ENCODE measurements around the gene MED26. TPM values are rescaled to one million over a fixed set of nuclear protein-coding genes. Genes with fewer than 3 reads are reported as not detected.

Gene MED26
- total and polyA plus RNA-seq, 2 of the 8 experiments (the other 6 are each of a cell fraction or from before 2014, with no cell fraction given): 5.3 to 10.7 TPM

GRCh38 chr19:16645140-16645539 lies 17.1 kb upstream of the MED26 start:
- H2AFZ ChIP-seq (ENCODE audit: low read length): no peak overlapping the region
- no peak overlapping the region for H3K56ac ChIP-seq (replicated peaks; ENCODE audit: insufficient read length, low read depth, low read length)
- no peak overlapping the region for H4K91ac ChIP-seq (replicated peaks; ENCODE audit: insufficient read length, low read length)
- FAIRE-seq: no peak
- no peak overlapping the region for H2BK20ac ChIP-seq (ENCODE audit: low read length)
- H3K4me3 ChIP-seq (ENCODE audit: extremely low read depth in 1 of 4, insufficient read depth in 2 of 4, low read depth in 3 of 4, low read length in 4 of 4): no peak overlapping the region
- H2BK15ac ChIP-seq (ENCODE audit: low read length): no peak overlapping the region
- peaks cover 24 to 68% (median 51%) of the 10 kb centered on the region in 4 experiments for H3K36me3 ChIP-seq (ENCODE audit: control insufficient read depth in 2 of 4, insufficient read depth in 4 of 4, low read length in 3 of 4)
- CTCF ChIA-PET (ENCODE audit: partially characterized antibody): interaction anchor here (0.7 kb wide), 2 partner anchors 212 to 743 kb away, joined by 3 read pairs; no protein-coding TSS in a partner anchor
- no peak overlapping the region for H2BK12ac ChIP-seq (ENCODE audit: low read depth, low read length)
- H3K27ac ChIP-seq (ENCODE audit: low read depth, low read length): no peak overlapping the region
- H2BK5ac ChIP-seq (ENCODE audit: low read depth, low read length): no peak overlapping the region
- H4K20me1 ChIP-seq (replicated peaks in 1 of 2; ENCODE audit: control insufficient read depth in 1 of 2, insufficient read depth in 2 of 2, low read length in 2 of 2): peaks cover 4 to 9% of the 10 kb centered on the region in 2 experiments
- no peak overlapping the region for H3K14ac ChIP-seq (ENCODE audit: insufficient read length)
- DNase-seq (ENCODE audit: low read depth in 1 of 2, low spot score in 2 of 2): no peak
- H3K18ac ChIP-seq (ENCODE audit: extremely low read depth, low read length): no peak overlapping the region
- no peaks in the 10 kb centered on the region for H3K9me3 ChIP-seq (ENCODE audit: insufficient read depth in 2 of 2, low read depth in 1 of 2, low read length in 1 of 2)
- no peak overlapping the region for H3K23ac ChIP-seq (ENCODE audit: insufficient read length)
- peaks cover 3 to 41% of the 10 kb centered on the region in 2 experiments for H3K79me2 ChIP-seq (ENCODE audit: control insufficient read depth in 1 of 2, insufficient read depth in 2 of 2, low read length in 2 of 2)
- no peak overlapping the region for H4K8ac ChIP-seq (ENCODE audit: extremely low read depth, insufficient read depth, low read length)
- no peak overlapping the region for H4K5ac ChIP-seq (ENCODE audit: insufficient read length, low read depth, low read length)
- no peak overlapping the region for H2AK5ac ChIP-seq (ENCODE audit: low read depth, low read length)
- H3K9ac ChIP-seq (replicated peaks in 1 of 4; ENCODE audit: extremely low read depth in 1 of 4, low read depth in 3 of 4, low read length in 3 of 4): no peak overlapping the region
- POLR2A ChIA-PET (ENCODE audit: partially characterized antibody): interaction anchor here (0.8 to 2.9 kb wide), 7 partner anchors 9 to 308 kb away, joined by 3 to 17 read pairs (median 3); no protein-coding TSS in a partner anchor
- H3K27me3 ChIP-seq (replicated peaks in 1 of 4; ENCODE audit: control insufficient read depth in 3 of 4, extremely low read depth in 1 of 4, insufficient read depth in 3 of 4, low read length in 3 of 4): no peaks in the 10 kb centered on the region
- H3K4me2 ChIP-seq (ENCODE audit: insufficient read depth in 1 of 2, low read depth in 2 of 2, low read length in 2 of 2): no peak overlapping the region
- no peak overlapping the region for H2BK120ac ChIP-seq (replicated peaks; ENCODE audit: low read depth, low read length)
- 0 out of 2 replicates have a peak, but pooled peaks cover 2% of the 10 kb centered on the region for H3K79me1 ChIP-seq (ENCODE audit: low read depth, low read length)
- no peaks in the 10 kb centered on the region for H3K4me1 ChIP-seq (replicated peaks in 1 of 4; ENCODE audit: control insufficient read depth in 3 of 4, insufficient read depth in 4 of 4, low read length in 3 of 4)
- 96% methylated on average over 9 of the region's 9 CpGs; no CpG with 5 or more reads in 1 of the 2 experiments for WGBS, 2 experiments (ENCODE audit: extremely low coverage in 1 of 2, insufficient coverage in 1 of 2, insufficient read length in 1 of 2, insufficient replicate concordance in 2 of 2, low coverage in 1 of 2, low lambda C conversion rate in 2 of 2, missing lambda C conversion rate in 1 of 2)
- no peak overlapping the region for H3K4ac ChIP-seq (replicated peaks; ENCODE audit: insufficient read length, low read depth, low read length)
- no peaks in the 10 kb centered on the region for H3K23me2 ChIP-seq (ENCODE audit: low read depth, low read length)
- no peak for TF ChIP-seq E2F6 (IDR thresholded peaks at IDR 0.05)
- no peak for TF ChIP-seq ZNF274 (IDR thresholded peaks at IDR 0.05; ENCODE audit: borderline replicate concordance, extremely low read depth, low read length)
- TF ChIP-seq MAFK (IDR thresholded peaks at IDR 0.05; ENCODE audit: low read depth, low read length): no peak
- no peak for TF ChIP-seq JUND (IDR thresholded peaks at IDR 0.05; ENCODE audit: low read length)
- no peak for TF ChIP-seq ASH2L (IDR thresholded peaks at IDR 0.05; ENCODE audit: low read length)
- no peak for TF ChIP-seq SP1 (IDR thresholded peaks at IDR 0.05; ENCODE audit: low read depth, low read length)

Data from H1 (cell line).